Stimulated activated CD4-positive, alpha-beta T cell treated with anti-CD3 and anti-CD28 coated beads, TNF-alpha, amount 100 ng/mL, for 48 hours (primary cell): ENCODE measurements around the gene CXCR5.

Experiments
- DNase-seq, 3 donors: peaks; one replicate each; pipeline ENCODE4 v3.0.0-alpha.2; 2020; ENCODE audit warnings: low read depth in 3 of 3

CXCR5 gene

DNA sequence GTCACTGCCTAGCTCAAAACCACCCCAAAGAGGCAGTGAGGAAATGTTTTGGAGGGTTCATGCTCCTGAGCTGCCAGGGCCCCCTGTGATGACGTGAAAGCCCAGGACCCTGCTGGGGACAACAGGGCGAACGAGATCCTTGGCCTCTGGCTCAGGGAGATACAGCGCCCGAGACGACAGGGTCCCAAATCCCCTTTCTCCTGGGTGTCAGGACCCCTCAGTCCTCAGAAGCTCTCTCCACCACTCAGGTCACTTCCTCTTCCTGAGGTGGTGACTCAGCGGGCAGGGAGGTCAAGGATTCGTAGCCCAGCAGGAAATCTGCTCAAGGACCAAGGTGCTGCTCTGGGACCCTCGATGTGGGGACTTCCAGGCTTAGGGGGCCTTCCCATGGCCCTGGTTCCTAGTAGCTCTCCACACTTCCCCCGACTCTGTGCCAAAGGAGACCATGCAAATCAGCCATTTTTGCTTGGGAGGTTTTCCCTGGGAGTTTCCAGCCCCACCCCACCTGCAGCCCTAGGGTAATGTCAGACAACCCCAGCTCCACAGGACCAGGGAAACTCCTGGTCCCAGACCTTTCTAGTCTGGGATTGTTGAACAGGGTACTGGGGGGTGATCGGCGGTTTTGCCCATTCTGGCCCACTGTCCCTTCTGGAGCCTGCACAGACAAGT lies 29.2 kb downstream of the CXCR5 start:
- no peak for DNase-seq

GRCh38 chr11:118913411-118914125 lies 29.9 kb downstream of the CXCR5 start:
- DNase-seq, result no peak

GRCh38 chr11:118914178-118914918 lies 30.7 kb downstream of the CXCR5 start:
- no peak for DNase-seq

DNA sequence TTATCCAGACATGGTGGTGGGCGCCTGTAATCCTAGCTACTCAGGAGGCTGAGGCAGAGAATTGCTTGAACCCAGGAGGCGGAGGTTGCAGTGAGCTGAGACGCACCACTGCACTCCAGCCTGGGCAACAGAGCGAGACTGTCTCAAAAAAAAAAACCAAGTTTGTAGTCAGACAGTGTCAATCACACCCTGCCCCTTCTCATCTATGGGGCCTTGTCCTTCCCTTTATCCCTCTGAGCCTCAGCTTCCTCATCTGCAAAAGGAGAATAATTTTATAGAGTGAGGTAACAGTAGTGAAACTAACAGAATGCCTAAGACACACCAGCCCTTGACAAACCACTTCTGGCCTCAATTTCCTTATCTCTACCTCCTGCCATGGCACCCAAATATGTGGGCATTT lies 31.3 kb downstream of the CXCR5 start:
- no peak for DNase-seq

DNA sequence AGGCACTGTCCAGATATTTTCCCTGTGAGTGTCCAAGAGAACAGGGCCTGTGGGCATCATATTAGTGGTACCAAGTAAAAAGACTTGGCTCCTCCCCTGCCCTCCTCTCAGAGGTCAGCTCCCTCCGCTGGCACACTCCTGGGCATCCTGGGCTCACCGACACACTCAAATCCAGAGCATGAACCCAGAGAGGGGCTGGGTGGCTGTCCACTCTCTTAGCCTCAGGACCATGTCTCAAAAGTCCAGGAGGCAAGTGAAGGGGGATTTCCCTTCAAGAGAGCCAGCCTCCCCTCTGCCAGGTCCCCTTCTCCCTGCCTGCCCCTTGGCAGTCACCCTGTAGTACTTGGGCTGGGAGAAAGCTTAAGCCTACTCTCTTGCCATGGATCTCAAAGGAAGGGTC lies 31.7 kb downstream of the CXCR5 start:
- no peak for DNase-seq

GRCh38 chr11:118915941-118916841 lies 32.5 kb downstream of the CXCR5 start:
- DNase-seq, result no peak

DNA sequence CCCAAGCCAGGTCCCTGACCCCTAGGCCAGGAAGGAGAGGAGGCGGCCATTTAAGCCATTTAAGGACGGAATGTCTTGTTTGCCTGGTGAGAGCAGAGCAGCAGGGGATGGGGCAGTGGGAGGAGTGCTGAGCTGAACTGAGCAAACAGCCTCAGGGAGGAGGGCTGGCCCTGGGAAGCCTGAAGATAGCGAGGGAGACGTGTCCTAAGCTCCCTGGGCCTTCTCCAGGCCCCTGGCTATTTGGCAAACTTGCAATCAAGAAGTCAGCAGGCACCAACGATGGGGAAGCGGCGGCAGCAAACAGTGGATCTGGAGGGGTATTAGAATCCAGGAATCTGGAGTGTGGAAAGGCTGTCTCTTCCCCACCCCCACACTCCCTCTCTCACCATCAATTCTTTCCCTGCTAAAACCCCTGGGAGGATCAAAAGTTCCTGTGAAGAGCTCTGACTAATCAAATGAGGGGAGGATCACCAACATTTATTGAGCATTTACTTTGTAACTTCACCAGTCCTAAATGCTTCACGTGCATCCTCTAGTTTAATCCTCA lies 33.2 kb downstream of the CXCR5 start:
- DNase-seq, result no peak

- DNase-seq, result no peak
These were observed 33.9 kb downstream of the CXCR5 start for GRCh38 chr11:118917481-118918127.

DNA sequence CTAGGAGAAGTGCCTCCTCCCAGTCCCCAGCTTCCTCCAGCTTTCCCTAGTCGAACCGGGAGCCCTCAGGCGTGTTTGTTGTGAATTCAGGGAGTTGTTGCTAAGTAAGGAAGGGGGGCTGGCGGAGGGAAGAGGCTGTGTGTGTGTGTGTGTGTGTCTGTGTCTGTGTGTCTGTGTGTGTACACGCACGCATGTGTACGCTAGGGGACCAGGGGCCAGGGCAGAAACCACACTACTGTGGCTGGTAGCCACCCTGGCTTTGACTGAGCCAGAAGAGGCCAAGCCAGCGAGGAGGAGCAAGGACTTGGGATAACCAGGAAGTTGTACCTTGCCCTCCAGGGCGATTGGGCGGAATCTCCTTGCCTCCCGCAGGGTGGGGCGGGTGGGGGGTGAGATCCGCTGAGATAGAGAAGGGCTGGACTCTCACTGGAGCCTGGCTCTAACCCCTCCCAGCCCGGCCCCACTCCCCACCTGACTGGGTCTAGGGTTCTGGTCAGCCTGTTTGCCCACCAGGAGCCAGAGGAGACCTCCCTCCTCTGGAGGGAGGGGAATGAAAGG lies 34.5 kb downstream of the CXCR5 start:
- DNase-seq, result no peak

DNA sequence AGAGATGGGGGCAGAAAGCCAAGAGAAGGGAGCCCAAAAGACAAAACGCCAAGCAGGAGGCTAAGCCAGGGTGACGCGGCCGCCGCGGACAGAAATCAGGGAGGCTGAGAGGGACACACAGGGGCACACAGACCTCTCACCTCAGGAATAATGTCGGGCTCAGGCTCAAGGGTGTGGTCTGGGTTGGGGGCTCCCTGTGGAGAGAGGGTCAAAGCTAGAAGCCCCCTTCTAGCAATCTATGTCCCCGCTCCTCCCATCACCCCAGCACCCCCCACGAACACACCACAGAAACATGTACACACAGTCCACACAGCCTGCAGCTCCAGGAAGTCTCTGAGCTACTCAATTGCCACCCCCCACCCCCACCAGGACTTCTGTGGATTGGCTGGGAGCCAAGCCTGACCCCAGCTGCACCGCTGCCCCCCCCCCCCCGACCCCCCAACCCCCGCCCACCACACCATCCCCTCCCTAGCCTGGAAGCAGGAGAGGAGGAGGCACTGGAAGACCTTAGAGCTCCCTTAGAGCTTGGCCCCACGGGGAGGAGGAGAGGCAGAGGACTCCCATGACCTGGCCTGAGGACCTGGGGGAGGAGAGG lies 35.1 kb downstream of the CXCR5 start:
- no peak for DNase-seq

GRCh38 chr11:118921121-118921928 lies 37.6 kb downstream of the CXCR5 start:
- no peak for DNase-seq

- no peak for DNase-seq
These were observed 38.4 kb downstream of the CXCR5 start for GRCh38 chr11:118921929-118922744.

- no peak for DNase-seq
These were observed 39.3 kb downstream of the CXCR5 start for GRCh38 chr11:118922745-118923627.

DNA sequence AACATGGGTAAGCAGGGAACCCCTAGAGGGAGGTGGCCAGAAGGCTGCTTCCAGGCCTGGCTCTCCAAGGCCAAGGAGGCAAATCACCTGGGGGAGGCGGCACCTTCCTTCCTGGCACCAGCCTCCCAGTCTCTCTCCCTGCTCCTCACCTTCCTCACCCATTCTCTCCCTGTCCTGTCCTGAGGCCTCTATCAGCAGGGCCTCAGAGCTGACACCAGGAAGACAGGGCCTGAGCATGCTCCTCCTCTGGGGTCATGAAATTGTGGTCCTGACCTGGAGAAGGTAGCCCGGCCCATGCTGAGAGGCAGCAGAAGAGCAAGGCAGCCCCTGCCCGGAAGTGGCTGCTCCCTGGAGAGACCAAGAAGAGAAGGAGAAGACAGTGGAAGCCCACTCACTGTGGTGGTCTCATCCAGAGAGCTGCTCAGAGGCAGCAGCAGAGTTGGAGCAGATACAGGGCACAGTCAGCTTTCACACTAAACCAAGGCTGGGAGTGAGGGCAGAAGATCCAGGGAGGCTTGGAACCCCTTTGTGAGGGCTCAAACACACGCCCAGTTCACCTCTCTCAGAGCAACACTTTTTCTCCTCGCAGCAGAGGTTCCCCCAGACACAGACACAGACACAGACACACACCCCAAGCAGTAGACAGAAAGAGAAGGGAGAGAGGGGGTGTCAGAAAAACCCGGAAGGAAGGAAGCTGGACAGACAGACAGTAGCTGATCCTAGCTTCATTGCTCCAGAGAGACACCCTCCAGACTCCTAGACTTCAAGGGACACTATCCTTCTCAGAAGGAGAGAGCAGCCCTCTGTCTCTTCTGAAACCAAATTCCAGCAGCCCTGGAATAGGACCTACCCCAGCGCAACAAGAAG lies 40.3 kb downstream of the CXCR5 start:
- DNase-seq, result no peak

DNA sequence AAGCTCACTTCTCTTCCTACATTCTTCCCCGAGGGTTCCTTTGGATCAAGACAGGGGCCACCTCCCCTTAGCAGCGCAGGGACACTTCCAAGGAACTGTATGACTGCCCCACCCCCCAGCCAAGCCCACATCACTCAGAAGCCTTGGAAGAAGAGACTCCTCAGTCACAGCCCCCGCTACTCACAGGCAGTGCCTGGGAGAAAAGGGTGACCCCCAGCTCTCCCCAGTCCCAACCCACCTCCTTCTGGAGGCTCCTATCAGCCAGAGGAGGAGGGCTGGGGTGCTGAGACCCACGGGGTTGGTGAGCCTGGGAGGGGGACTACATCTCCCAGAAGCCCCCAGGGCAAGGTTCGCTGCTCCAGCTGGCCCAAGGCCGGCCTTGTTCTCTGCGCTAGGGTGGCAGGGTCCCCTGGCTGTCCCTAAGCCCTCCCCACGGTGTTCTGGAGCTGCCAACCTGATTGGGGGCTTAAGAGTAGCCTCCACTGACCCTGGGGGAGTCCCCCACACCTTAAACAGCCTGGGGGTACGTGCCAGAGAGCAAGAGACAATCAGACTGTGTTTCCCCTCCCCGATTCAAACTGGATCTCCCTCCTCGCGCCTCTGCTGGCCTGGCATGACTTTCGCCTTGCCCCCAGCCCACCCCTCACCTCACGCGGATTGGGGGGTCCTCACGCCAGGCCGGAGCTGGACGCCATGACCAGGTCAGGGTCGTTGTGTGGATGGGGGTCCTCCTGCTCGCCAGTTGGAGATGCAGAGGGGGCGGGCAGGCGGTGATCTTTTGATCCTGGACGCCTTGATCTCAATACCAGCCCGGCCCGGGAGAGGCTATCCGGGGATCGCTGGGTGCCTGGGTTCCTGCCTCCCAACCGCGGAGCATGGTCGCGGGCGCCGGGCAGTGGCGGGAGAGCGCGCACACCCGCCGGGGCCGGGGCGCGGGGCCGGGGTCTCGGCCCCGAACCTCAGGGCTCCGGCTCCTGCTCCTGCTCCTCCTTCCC lies 41.2 kb downstream of the CXCR5 start:
- DNase-seq, result no peak
